ENCODE data around the gene PACC1. TPM values are rescaled to one million over a fixed set of nuclear protein-coding genes. Genes with fewer than 3 reads are reported as not detected.

PACC1 gene
- polyA plus RNA-seq, 2 of the 4 experiments (the other 2 are of a cell fraction) = 11.9 to 19.6 TPM

DNA sequence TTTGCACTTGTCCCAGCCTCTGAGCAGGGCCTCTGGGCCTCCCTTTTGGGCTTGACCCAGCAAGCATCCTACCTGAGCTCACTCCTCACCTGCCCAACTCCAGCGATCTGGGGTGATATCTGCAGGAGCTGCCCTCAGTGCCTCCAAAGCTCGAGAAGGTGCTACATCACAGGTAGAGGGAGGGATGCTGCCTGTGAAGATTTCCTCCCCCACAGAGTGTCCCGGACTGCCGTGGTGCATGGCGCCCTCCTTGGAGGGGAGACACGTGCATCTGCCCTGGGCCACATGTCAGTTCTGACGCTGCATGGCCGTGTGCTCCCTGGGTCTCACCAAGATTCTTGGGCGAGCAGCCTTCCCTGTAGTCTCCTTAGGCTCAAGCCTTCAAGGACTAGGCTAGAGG lies 45.7 kb upstream of the PACC1 start:
- Histone ChIP-seq H3K4me3 (no peak overlapping the region), H3K4me1 (no peaks in the 10 kb centered on the region), H3K4me2 (no peak overlapping the region), H3K27ac (no peak overlapping the region), H3K9me3 (peaks cover 10% of the 10 kb centered on the region; the same call in 1 of the 3 replicates)
- no peak for DNase-seq (ENCODE audit: low read depth in 1 of 2, low spot score in 1 of 2)
- CTCF ChIA-PET = interaction anchor here (1.5 to 12.8 kb wide), 3 partner anchors 17 to 396 kb away, joined by 4 to 230 read pairs (median 123); no protein-coding TSS in a partner anchor
- ATAC-seq = no peak
- WGBS (ENCODE audit: missing lambda C conversion rate) = 54% methylated on average over 8 of the region's 9 CpGs
- FAIRE-seq = no peak
- POLR2A ChIA-PET = no interaction called here
- TF ChIP-seq TP53 (CRISPR knock-in tag; IDR thresholded peaks at IDR 0.05) = no peak
- TF ChIP-seq POLR2AphosphoS2 (conservative IDR thresholded peaks at IDR 0.05; ENCODE audit: low read length) = no peak
- no peak for TF ChIP-seq RAD21 (conservative IDR thresholded peaks at IDR 0.05 in 1 of 2, IDR thresholded peaks at IDR 0.05 in 1 of 2)
- no peak for TF ChIP-seq FOSB (CRISPR knock-in tag; IDR thresholded peaks at IDR 0.05)
- TF ChIP-seq RCOR1 (IDR thresholded peaks at IDR 0.05; ENCODE audit: low read depth, low read length) = no peak
- no peak for TF ChIP-seq EHMT2 (IDR thresholded peaks at IDR 0.05; ENCODE audit: low read depth)
- TF ChIP-seq EP300 (IDR thresholded peaks at IDR 0.05) = no peak
- TF ChIP-seq MAZ (IDR thresholded peaks at IDR 0.05; ENCODE audit: borderline replicate concordance, low read depth, low read length) = no peak
- TF ChIP-seq POLR2A (IDR thresholded peaks at IDR 0.05; ENCODE audit: low read length) = no peak
- no peak for TF ChIP-seq RARB (CRISPR knock-in tag; IDR thresholded peaks at IDR 0.05)
- TF ChIP-seq CEBPB (IDR thresholded peaks at IDR 0.05) = no peak
- TF ChIP-seq CHD4 (IDR thresholded peaks at IDR 0.05; ENCODE audit: borderline replicate concordance) = no peak
- no peak for TF ChIP-seq MAFK (IDR thresholded peaks at IDR 0.05; ENCODE audit: partially characterized antibody)
- TF ChIP-seq NFE2L2 (conservative IDR thresholded peaks at IDR 0.05; ENCODE audit: low read length) = no peak
- no peak for TF ChIP-seq PHF8 (IDR thresholded peaks at IDR 0.05; ENCODE audit: borderline replicate concordance, low read depth)

DNA sequence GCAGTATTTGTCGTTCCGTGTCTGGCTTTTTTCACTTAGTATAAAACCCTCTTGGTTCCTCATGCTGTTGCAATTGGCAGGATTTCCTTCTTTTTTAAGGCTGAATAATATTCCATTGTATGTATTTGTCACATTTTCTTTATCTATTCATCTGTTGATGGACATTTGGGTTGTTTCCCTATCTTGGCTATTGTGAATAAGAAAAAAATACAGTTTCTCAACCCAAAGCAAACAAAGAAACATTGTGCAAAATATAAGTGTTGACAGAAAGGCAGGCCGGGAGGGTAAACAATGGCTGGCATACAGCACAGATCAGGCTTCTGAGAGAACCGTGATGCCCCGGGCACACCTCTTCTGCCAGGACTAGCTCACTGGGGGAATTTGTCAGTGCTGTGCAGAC lies 45.0 kb upstream of the PACC1 start:
- ChIA-PET POLR2A (no interaction called here), CTCF (interaction anchor here (1.5 to 12.8 kb wide), 4 partner anchors 9 to 395 kb away, joined by 4 to 230 read pairs (median 132); no protein-coding TSS in a partner anchor)
- ATAC-seq (no peak), DNase-seq (ENCODE audit: low read depth in 1 of 2, low spot score in 1 of 2) (no peak), FAIRE-seq (no peak)
- H3K27ac ChIP-seq = no peak overlapping the region
- no peak overlapping the region for H3K4me2 ChIP-seq
- no peak overlapping the region for H3K4me3 ChIP-seq
- no peaks in the 10 kb centered on the region for H3K4me1 ChIP-seq
- WGBS (ENCODE audit: missing lambda C conversion rate) = 65% methylated on average over 5 of the region's 5 CpGs
- peaks cover 10% of the 10 kb centered on the region; the same call in 1 of the 3 replicates for H3K9me3 ChIP-seq
- TF ChIP-seq, protein P1, sequence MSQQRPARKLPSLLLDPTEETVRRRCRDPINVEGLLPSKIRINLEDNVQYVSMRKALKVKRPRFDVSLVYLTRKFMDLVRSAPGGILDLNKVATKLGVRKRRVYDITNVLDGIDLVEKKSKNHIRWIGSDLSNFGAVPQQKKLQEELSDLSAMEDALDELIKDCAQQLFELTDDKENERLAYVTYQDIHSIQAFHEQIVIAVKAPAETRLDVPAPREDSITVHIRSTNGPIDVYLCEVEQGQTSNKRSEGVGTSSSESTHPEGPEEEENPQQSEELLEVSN (IDR thresholded peaks at IDR 0.05; ENCODE audit: borderline replicate concordance, low read depth) = no peak
- TF ChIP-seq RFX5 (IDR thresholded peaks at IDR 0.05) (no peak), BHLHE40 (IDR thresholded peaks at IDR 0.05; ENCODE audit: low read depth, low read length) (no peak), TFCP2L1 (CRISPR knock-in tag; IDR thresholded peaks at IDR 0.05) (no peak), POLR2A (IDR thresholded peaks at IDR 0.05; ENCODE audit: low read length) (no peak), EHMT2 (IDR thresholded peaks at IDR 0.05; ENCODE audit: low read depth) (no peak), NFE2L2 (conservative IDR thresholded peaks at IDR 0.05; ENCODE audit: low read length) (no peak), ZSCAN20 (CRISPR knock-in tag; IDR thresholded peaks at IDR 0.05) (no peak)

DNA sequence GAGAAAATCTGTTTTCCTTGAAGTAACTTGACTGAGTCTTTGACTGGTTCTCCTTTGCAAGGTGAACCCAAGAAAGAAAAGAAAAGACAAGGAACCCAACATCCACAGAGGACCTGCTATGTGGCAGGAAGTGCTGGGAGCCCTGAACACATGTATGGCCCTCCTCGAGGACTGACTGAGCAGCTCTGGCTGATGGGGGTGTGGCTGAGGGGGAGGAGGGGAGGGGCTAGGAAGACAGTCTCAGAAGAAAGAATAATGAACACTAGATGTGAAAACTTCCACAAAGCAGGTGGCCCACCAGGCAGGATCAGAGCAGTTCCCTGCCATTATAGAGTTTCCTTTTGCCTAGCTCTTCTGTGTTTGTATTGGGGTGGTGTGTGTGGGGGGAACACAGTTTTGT lies 44.1 kb upstream of the PACC1 start:
- ATAC-seq = no peak
- H3K4me3 ChIP-seq = no peak overlapping the region
- H3K27ac ChIP-seq = no peak overlapping the region
- ChIA-PET CTCF (interaction anchor here (1.4 to 12.8 kb wide), 8 partner anchors 10 to 778 kb away, joined by 4 to 230 read pairs (median 7); no protein-coding TSS in a partner anchor), POLR2A (no interaction called here)
- H3K4me1 ChIP-seq = no peaks in the 10 kb centered on the region
- H3K9me3 ChIP-seq = peaks cover 10% of the 10 kb centered on the region; the same call in 1 of the 3 replicates
- no peak for FAIRE-seq
- no peak for DNase-seq (ENCODE audit: low read depth in 1 of 2, low spot score in 1 of 2)
- no peak for TF ChIP-seq CBX2 (IDR thresholded peaks at IDR 0.05; ENCODE audit: borderline replicate concordance, low read depth)
- TF ChIP-seq ESRRA (IDR thresholded peaks at IDR 0.05; ENCODE audit: borderline replicate concordance, low read length) = no peak
- no peak for TF ChIP-seq CBX8 (IDR thresholded peaks at IDR 0.05)
- TF ChIP-seq HDAC2 (IDR thresholded peaks at IDR 0.05) = no peak
- no peak for TF ChIP-seq BHLHE40 (IDR thresholded peaks at IDR 0.05; ENCODE audit: low read depth, low read length)
- no peak for TF ChIP-seq GATA3 (IDR thresholded peaks at IDR 0.05; ENCODE audit: borderline replicate concordance)
- TF ChIP-seq SREBF2 (IDR thresholded peaks at IDR 0.05) = no peak
- TF ChIP-seq SMC3 (IDR thresholded peaks at IDR 0.05) = no peak
- no peak for TF ChIP-seq MYC (IDR thresholded peaks at IDR 0.05; ENCODE audit: borderline replicate concordance, low read length)
- no peak for TF ChIP-seq PHF8 (IDR thresholded peaks at IDR 0.05; ENCODE audit: borderline replicate concordance, low read depth)
- TF ChIP-seq NR3C1 (IDR thresholded peaks at IDR 0.05) = no peak
- TF ChIP-seq, protein P2, sequence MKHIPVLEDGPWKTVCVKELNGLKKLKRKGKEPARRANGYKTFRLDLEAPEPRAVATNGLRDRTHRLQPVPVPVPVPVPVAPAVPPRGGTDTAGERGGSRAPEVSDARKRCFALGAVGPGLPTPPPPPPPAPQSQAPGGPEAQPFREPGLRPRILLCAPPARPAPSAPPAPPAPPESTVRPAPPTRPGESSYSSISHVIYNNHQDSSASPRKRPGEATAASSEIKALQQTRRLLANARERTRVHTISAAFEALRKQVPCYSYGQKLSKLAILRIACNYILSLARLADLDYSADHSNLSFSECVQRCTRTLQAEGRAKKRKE (CRISPR knock-in tag; IDR thresholded peaks at IDR 0.05; ENCODE audit: low read depth) = no peak
- TF ChIP-seq, protein P3, sequence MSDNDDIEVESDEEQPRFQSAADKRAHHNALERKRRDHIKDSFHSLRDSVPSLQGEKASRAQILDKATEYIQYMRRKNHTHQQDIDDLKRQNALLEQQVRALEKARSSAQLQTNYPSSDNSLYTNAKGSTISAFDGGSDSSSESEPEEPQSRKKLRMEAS (IDR thresholded peaks at IDR 0.05) = no peak
- TF ChIP-seq KDM5A (IDR thresholded peaks at IDR 0.05) = no peak
- no peak overlapping the region for H3K4me2 ChIP-seq
- 42% methylated on average over 1 of the region's 1 CpG for WGBS (ENCODE audit: missing lambda C conversion rate)

Measured in A549 (cell line).